NT2/D1 (cell line): ENCODE data around the gene PPIP5K1.

ENCODE experiments used
- DNase-seq: peaks from one replicate; pipeline ENCODE4 v3.0.0-alpha.2; 2011; ENCODE audit warnings: low read depth, low spot score
- H3K27me3 ChIP-seq: 2 replicates; pipeline ENCODE4 v1.6.0; 2011; ENCODE audit warnings: mild to moderate bottlenecking; ENCODE audit not compliant: insufficient read length, insufficient read depth
- H3K36me3 ChIP-seq: 2 replicates; pipeline ENCODE4 v1.6.1; 2011; ENCODE audit warnings: mild to moderate bottlenecking, low read length, mixed read lengths; ENCODE audit not compliant: insufficient read depth, insufficient read length
- H3K4me1 ChIP-seq: 2 replicates; pipeline ENCODE4 v1.5.1; 2011; ENCODE audit not compliant: insufficient read depth, insufficient read length
- H3K4me3 ChIP-seq: 2 replicates; pipeline ENCODE4 v1.5.1; 2011; ENCODE audit warnings: low read depth; ENCODE audit not compliant: insufficient read length
- H3K9ac ChIP-seq: 2 replicates; pipeline ENCODE4 v1.6.0; 2011; ENCODE audit warnings: low read depth; ENCODE audit not compliant: insufficient read length
- H3K9me3 ChIP-seq: 2 replicates; pipeline ENCODE4 v1.5.1; 2011; ENCODE audit warnings: mild to moderate bottlenecking, low read length; ENCODE audit not compliant: insufficient read depth
- SUZ12 ChIP-seq: IDR thresholded peaks from 2 replicates; pipeline ENCODE4 v1.6.1; 2011; ENCODE audit not compliant: insufficient read length, insufficient read depth; ENCODE audit errors: extremely low read depth
- YY1 ChIP-seq: IDR thresholded peaks from 2 replicates; pipeline ENCODE4 v1.6.1; 2011; ENCODE audit not compliant: insufficient read length, insufficient read depth
- ZNF274 ChIP-seq: IDR thresholded peaks from 2 replicates; pipeline ENCODE4 v1.6.1; 2011; ENCODE audit warnings: mild to moderate bottlenecking, low read depth, low read length

The PPIP5K1 gene

GRCh38 chr15:43489191-43489590, 100.8 kb downstream of the PPIP5K1 start:
- peaks cover 55% of the 10 kb centered on the region for H3K36me3 ChIP-seq

GRCh38 chr15:43488790-43489189, 101.2 kb downstream of the PPIP5K1 start:
- Histone ChIP-seq H3K9ac (no peak overlapping the region), H3K36me3 (peaks cover 58% of the 10 kb centered on the region)
- TF ChIP-seq ZNF274 (no peak), SUZ12 (no peak), YY1 (no peak)

More at GRCh38 chr15:43489191-43489590, 100.8 kb downstream of the PPIP5K1 start:
- no peak overlapping the region for H3K9ac ChIP-seq
- H3K4me3 ChIP-seq, result no peak overlapping the region
- TF ChIP-seq YY1 (no peak), SUZ12 (no peak), ZNF274 (no peak)
- H3K27me3 ChIP-seq, result no peaks in the 10 kb centered on the region
- no peak for DNase-seq
- no peaks in the 10 kb centered on the region for H3K4me1 ChIP-seq
- no peaks in the 10 kb centered on the region for H3K9me3 ChIP-seq

GRCh38 chr15:43487271-43487895, 102.6 kb downstream of the PPIP5K1 start:
- Histone ChIP-seq H3K27me3 (no peaks in the 10 kb centered on the region), H3K9ac (no peak overlapping the region), H3K4me3 (no peak overlapping the region), H3K9me3 (no peaks in the 10 kb centered on the region), H3K4me1 (no peaks in the 10 kb centered on the region), H3K36me3 (peaks cover 63% of the 10 kb centered on the region)
- no peak for TF ChIP-seq SUZ12
- no peak for TF ChIP-seq YY1
- TF ChIP-seq ZNF274, result no peak
- no peak for DNase-seq

More at GRCh38 chr15:43488790-43489189, 101.2 kb downstream of the PPIP5K1 start:
- DNase-seq, result no peak
- Histone ChIP-seq H3K27me3 (no peaks in the 10 kb centered on the region), H3K9me3 (no peaks in the 10 kb centered on the region), H3K4me3 (no peak overlapping the region), H3K4me1 (no peaks in the 10 kb centered on the region)

DNA sequence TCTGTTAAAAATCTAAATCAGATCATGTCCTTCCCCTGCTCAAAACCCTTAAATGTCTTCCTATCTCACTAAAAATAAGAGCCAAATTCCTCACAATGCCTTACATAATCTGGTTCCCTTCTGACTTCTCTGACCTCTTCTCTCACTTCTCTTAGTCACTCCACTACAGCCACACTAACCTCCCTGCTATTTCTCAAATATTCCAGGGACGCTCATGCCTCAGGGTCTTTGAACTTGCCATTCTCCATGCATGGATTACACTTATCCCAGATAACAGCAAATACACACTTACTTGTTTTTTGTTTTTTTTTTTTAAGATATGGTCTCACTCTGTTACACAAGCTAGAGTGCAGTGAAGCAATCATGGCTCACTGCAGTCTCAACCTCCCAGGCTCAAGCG, 105.6 kb downstream of the PPIP5K1 start:
- H3K36me3 ChIP-seq, result peaks cover 57% of the 10 kb centered on the region
- DNase-seq, result no peak
- H3K9ac ChIP-seq, result no peak overlapping the region
- no peaks in the 10 kb centered on the region for H3K9me3 ChIP-seq
- H3K27me3 ChIP-seq, result no peaks in the 10 kb centered on the region
- no peak for TF ChIP-seq ZNF274
- TF ChIP-seq YY1, result no peak
- TF ChIP-seq SUZ12, result no peak
- no peaks in the 10 kb centered on the region for H3K4me1 ChIP-seq
- H3K4me3 ChIP-seq, result no peak overlapping the region
